Measurements from ENCODE around the gene ZNF383. TPM values are rescaled to one million over a fixed set of nuclear protein-coding genes. Genes with fewer than 3 reads are reported as not detected.
"Not testable (repeated sequence)": the region's sequence is repeated elsewhere in the genome, so short reads cannot be mapped to it uniquely, and the experiment has no call there.

Gene ZNF383
- total RNA-seq, 1 donor from 2014 or later: 7.4 TPM

GRCh38 chr19:37284020-37284419 is 66.0 kb downstream of the ZNF383 start:
- H3K27me3 ChIP-seq (ENCODE audit: insufficient read depth, low read length); H3K9ac ChIP-seq (ENCODE audit: low read length); H3K4me3 Mint-ChIP-seq (ENCODE audit: unreplicated experiment); H3K9me3 Mint-ChIP-seq (ENCODE audit: unreplicated experiment); H3K27ac ChIP-seq (ENCODE audit: low read depth, low read length); H2AFZ ChIP-seq (ENCODE audit: low read depth, low read length); H3K27me3 Mint-ChIP-seq (ENCODE audit: low read depth, unreplicated experiment); H3K4me3 ChIP-seq (ENCODE audit: insufficient read depth, low read depth, low read length); FAIRE-seq; H3K9me3 ChIP-seq (ENCODE audit: insufficient read depth, low read depth, low read length); H4K20me1 ChIP-seq (ENCODE audit: insufficient read depth, low read length); DNase-seq (ENCODE audit: low read depth); H3K36me3 ChIP-seq (ENCODE audit: insufficient read depth, low read length); H3K79me2 ChIP-seq (ENCODE audit: insufficient read depth, low read length); H3K36me3 Mint-ChIP-seq (ENCODE audit: low read depth, unreplicated experiment); H3K4me1 ChIP-seq (ENCODE audit: insufficient read depth, low read length); H3K4me1 Mint-ChIP-seq (ENCODE audit: low read depth, unreplicated experiment); H3K27ac Mint-ChIP-seq (ENCODE audit: unreplicated experiment); H3K4me2 ChIP-seq (ENCODE audit: low read length): not testable (repeated sequence)

DNA sequence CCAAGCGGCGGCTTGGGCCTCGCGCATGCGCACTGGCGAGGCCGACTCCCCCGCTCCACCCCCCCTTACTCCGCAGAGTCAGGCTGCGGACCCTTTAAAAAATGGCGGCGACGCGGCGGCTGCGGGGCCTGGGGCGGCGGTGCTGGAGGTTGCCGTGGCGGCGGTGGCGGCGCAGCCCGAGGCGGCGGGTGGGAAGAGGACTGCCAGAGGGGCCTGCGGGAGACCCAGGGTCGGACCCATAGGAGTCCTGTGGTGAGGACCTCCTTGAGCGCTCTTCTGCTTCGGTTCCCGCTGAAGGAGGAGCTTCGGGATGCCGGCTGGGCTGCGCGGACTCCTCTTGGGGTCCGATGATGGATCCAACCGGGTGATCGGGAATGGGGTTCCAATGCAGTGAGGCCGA is 71.2 kb downstream of the ZNF383 start:
- H4K20me1 ChIP-seq (ENCODE audit: insufficient read depth, low read length); H3K27ac ChIP-seq (ENCODE audit: low read depth, low read length); DNase-seq (ENCODE audit: low read depth): not testable (repeated sequence)

DNA sequence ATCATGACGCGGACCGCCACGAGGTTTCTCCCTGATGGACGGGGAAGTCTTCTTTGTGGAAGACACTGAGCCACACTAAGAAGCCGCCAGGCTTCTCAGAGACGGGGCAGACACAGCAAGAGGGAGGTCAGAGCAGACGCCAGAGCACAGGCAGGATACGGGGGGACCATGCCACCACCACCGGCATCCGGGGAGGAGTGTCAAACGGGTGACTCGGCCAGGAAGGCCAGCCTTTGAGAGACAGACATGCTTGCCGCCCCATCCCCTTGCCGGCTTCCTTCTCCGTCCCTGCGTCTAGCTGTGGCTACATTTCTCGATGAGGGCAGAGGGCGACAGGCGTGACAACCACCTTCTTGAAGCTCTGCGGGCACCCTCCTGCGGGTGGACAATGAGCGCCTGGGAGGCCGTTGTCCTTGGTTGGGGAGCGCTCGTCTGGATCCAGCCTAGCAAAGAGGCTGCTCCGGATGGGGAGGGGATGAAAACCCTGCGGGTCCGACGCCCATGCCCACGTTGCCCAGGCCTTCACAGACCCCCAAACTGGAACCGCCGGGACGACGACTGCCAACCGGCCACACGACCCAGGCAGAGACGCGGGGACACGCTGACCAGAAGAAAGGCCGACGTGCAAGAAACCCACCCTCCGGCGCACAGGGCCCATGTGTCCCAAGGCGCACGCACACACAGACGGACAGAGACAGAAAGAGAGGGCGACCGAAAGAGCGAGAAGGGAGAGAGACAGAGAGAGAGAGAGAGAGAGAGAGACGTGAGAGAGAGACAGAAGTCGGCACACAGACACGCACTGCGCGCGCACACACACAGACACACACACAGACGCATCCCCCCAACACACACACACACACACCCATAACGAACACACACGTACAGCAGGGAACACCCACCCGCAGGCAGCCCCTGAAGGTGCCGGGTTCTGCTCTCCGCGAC is 75.3 kb downstream of the ZNF383 start:
- H3K36me3 Mint-ChIP-seq (ENCODE audit: low read depth, unreplicated experiment): not testable (repeated sequence)

More for the DNA sequence above, 71.2 kb downstream of the ZNF383 start:
- FAIRE-seq; H3K4me2 ChIP-seq (ENCODE audit: low read length); H3K4me1 Mint-ChIP-seq (ENCODE audit: low read depth, unreplicated experiment); H3K27ac Mint-ChIP-seq (ENCODE audit: unreplicated experiment); H3K9ac ChIP-seq (ENCODE audit: low read length); H3K9me3 ChIP-seq (ENCODE audit: insufficient read depth, low read depth, low read length); H3K27me3 ChIP-seq (ENCODE audit: insufficient read depth, low read length); H3K27me3 Mint-ChIP-seq (ENCODE audit: low read depth, unreplicated experiment); H3K79me2 ChIP-seq (ENCODE audit: insufficient read depth, low read length); H3K4me1 ChIP-seq (ENCODE audit: insufficient read depth, low read length); H3K4me3 Mint-ChIP-seq (ENCODE audit: unreplicated experiment); H3K9me3 Mint-ChIP-seq (ENCODE audit: unreplicated experiment); H3K4me3 ChIP-seq (ENCODE audit: insufficient read depth, low read depth, low read length); H3K36me3 ChIP-seq (ENCODE audit: insufficient read depth, low read length); H2AFZ ChIP-seq (ENCODE audit: low read depth, low read length); H3K36me3 Mint-ChIP-seq (ENCODE audit: low read depth, unreplicated experiment): not testable (repeated sequence)

DNA sequence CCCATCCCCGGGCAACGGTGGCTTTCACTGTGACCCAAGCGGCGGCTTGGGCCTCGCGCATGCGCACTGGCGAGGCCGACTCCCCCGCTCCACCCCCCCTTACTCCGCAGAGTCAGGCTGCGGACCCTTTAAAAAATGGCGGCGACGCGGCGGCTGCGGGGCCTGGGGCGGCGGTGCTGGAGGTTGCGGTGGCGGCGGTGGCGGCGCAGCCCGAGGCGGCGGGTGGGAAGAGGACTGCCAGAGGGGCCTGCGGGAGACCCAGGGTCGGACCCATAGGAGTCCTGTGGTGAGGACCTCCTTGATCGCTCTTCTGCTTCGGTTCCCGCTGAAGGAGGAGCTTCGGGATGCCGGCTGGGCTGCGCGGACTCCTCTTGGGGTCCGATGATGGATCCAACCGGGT is 76.2 kb downstream of the ZNF383 start:
- not testable (repeated sequence) for H3K4me1 ChIP-seq (ENCODE audit: insufficient read depth, low read length); H3K27ac Mint-ChIP-seq (ENCODE audit: unreplicated experiment); DNase-seq (ENCODE audit: low read depth); H3K4me3 Mint-ChIP-seq (ENCODE audit: unreplicated experiment); H3K4me1 Mint-ChIP-seq (ENCODE audit: low read depth, unreplicated experiment); H3K9me3 Mint-ChIP-seq (ENCODE audit: unreplicated experiment); H3K27me3 ChIP-seq (ENCODE audit: insufficient read depth, low read length); H3K9ac ChIP-seq (ENCODE audit: low read length); H3K36me3 ChIP-seq (ENCODE audit: insufficient read depth, low read length); H3K4me2 ChIP-seq (ENCODE audit: low read length); H3K79me2 ChIP-seq (ENCODE audit: insufficient read depth, low read length); H3K27me3 Mint-ChIP-seq (ENCODE audit: low read depth, unreplicated experiment); H3K9me3 ChIP-seq (ENCODE audit: insufficient read depth, low read depth, low read length); H3K36me3 Mint-ChIP-seq (ENCODE audit: low read depth, unreplicated experiment); H3K4me3 ChIP-seq (ENCODE audit: insufficient read depth, low read depth, low read length); H2AFZ ChIP-seq (ENCODE audit: low read depth, low read length); H4K20me1 ChIP-seq (ENCODE audit: insufficient read depth, low read length); H3K27ac ChIP-seq (ENCODE audit: low read depth, low read length); FAIRE-seq

More for the DNA sequence above, 75.3 kb downstream of the ZNF383 start:
- not testable (repeated sequence) for H3K4me1 Mint-ChIP-seq (ENCODE audit: low read depth, unreplicated experiment); H3K9me3 ChIP-seq (ENCODE audit: insufficient read depth, low read depth, low read length); H2AFZ ChIP-seq (ENCODE audit: low read depth, low read length); H3K36me3 ChIP-seq (ENCODE audit: insufficient read depth, low read length); H3K9ac ChIP-seq (ENCODE audit: low read length); H4K20me1 ChIP-seq (ENCODE audit: insufficient read depth, low read length); H3K4me3 Mint-ChIP-seq (ENCODE audit: unreplicated experiment); H3K4me1 ChIP-seq (ENCODE audit: insufficient read depth, low read length); DNase-seq (ENCODE audit: low read depth); FAIRE-seq; H3K27me3 ChIP-seq (ENCODE audit: insufficient read depth, low read length); H3K4me2 ChIP-seq (ENCODE audit: low read length); H3K79me2 ChIP-seq (ENCODE audit: insufficient read depth, low read length); H3K27ac ChIP-seq (ENCODE audit: low read depth, low read length); H3K4me3 ChIP-seq (ENCODE audit: insufficient read depth, low read depth, low read length); H3K27me3 Mint-ChIP-seq (ENCODE audit: low read depth, unreplicated experiment); H3K9me3 Mint-ChIP-seq (ENCODE audit: unreplicated experiment); H3K27ac Mint-ChIP-seq (ENCODE audit: unreplicated experiment)

Other genes with a start within 250 kb of the ZNF383 start
- 6.9 and 8.1 TPM in 2 replicates for gene ZNF420, start 139.8 kb upstream of the ZNF383 start, total RNA-seq
- gene ZNF585A, start 45.5 kb upstream of the ZNF383 start, total RNA-seq: 4.2 and 5.9 TPM in 2 replicates
- 10.6 and 12.9 TPM in 2 replicates for gene ZNF585B, start 7.7 kb upstream of the ZNF383 start, total RNA-seq
- gene ZNF527, start 152.9 kb downstream of the ZNF383 start, total RNA-seq: 3.7 and 4.5 TPM in 2 replicates
- gene ZNF569, start 249.2 kb downstream of the ZNF383 start, total RNA-seq: 5.7 and 7.1 TPM in 2 replicates